CD4-positive, alpha-beta memory T cell (primary cell): ENCODE data around the gene C3orf62. TPM values are rescaled to one million over a fixed set of nuclear protein-coding genes. Genes with fewer than 3 reads are reported as not detected.

Source experiments
- CTCF ChIA-PET: fragments of 350-600 bp; sonication (Branson Sonifier 250); formaldehyde crosslinking; loops from one replicate; lab custom pipeline; 2021; ENCODE audit warnings: inconsistent platforms; ENCODE audit not compliant: partially characterized antibody; lab: Charles Lee
- POLR2A ChIA-PET: fragments of 350-600 bp; sonication (Branson Sonifier 250); formaldehyde crosslinking; loops from one replicate; lab custom pipeline; 2021; ENCODE audit not compliant: partially characterized antibody; lab: Charles Lee
- DNase-seq, 5 donors: peaks; one replicate each; pipeline versions ENCODE4 v3.0.0 to v3.0.0-alpha.2; 2020 to 2022; ENCODE audit warnings: mixed read lengths in 1 of 5
- H3K27ac ChIP-seq: one replicate; pipeline ENCODE4 v1.7.0; 2013; ENCODE audit warnings: low read depth, low read length
- H3K27me3 ChIP-seq: 2 replicates; pipeline ENCODE4 v1.7.0; 2013; ENCODE audit warnings: mild to moderate bottlenecking, low read length, moderate library complexity; ENCODE audit not compliant: insufficient read depth
- H3K36me3 ChIP-seq: 2 replicates; pipeline ENCODE4 v1.7.0; 2013; ENCODE audit warnings: mild to moderate bottlenecking, low read length, moderate library complexity; ENCODE audit not compliant: insufficient read depth
- H3K4me1 ChIP-seq: 2 replicates; pipeline ENCODE4 v1.7.0; 2013; ENCODE audit warnings: mild to moderate bottlenecking, low read length, moderate library complexity; ENCODE audit not compliant: insufficient read depth
- H3K4me3 ChIP-seq, 2 donors: one replicate each; pipeline ENCODE4 v1.7.0; 2013; ENCODE audit warnings: low read length in 2 of 2, mild to moderate bottlenecking in 1 of 2
- H3K9me3 ChIP-seq, 2 donors: one replicate each; pipeline ENCODE4 v1.7.0; 2013; ENCODE audit warnings: low read length in 2 of 2, control low read depth in 1 of 2; ENCODE audit not compliant: control insufficient read depth in 1 of 2
- H3K27ac Mint-ChIP-seq, 7 donors: one replicate each; pipeline ENCODE4 v1.8.0; 2020 to 2021; ENCODE audit warnings: mixed read lengths in 7 of 7, mild to moderate bottlenecking in 6 of 7, inconsistent platforms in 3 of 7, moderate library complexity in 3 of 7
- H3K27me3 Mint-ChIP-seq, 2 donors: one replicate each; pipeline ENCODE4 v1.8.0; 2020 to 2021; ENCODE audit warnings: mixed read lengths in 2 of 2
- H3K36me3 Mint-ChIP-seq, 2 donors: one replicate each; pipeline ENCODE4 v1.8.0; 2020 to 2021; ENCODE audit warnings: mixed read lengths in 2 of 2, inconsistent platforms in 1 of 2, mild to moderate bottlenecking in 1 of 2
- H3K4me1 Mint-ChIP-seq, 4 donors: one replicate each; pipeline ENCODE4 v1.8.0; 2020 to 2021; ENCODE audit warnings: mixed read lengths in 4 of 4, mild to moderate bottlenecking in 1 of 4
- H3K4me3 Mint-ChIP-seq, 8 donors: one replicate each; pipeline ENCODE4 v1.8.0; 2020 to 2021; ENCODE audit warnings: mixed read lengths in 8 of 8, mild to moderate bottlenecking in 7 of 8, moderate library complexity in 6 of 8, inconsistent platforms in 3 of 8
- H3K9me3 Mint-ChIP-seq, 8 donors: one replicate each; pipeline ENCODE4 v1.8.0; 2020 to 2021; ENCODE audit warnings: mixed read lengths in 8 of 8, mild to moderate bottlenecking in 5 of 8, inconsistent platforms in 3 of 8, moderate library complexity in 1 of 8
- intact Hi-C: fragments of 100-400 bp; cut with micrococcal nuclease; formaldehyde crosslinking; loops from one replicate; pipeline ENCODE4 v1.15.1; 2023
- polyA plus RNA-seq, 2 donors: library from polyadenylated mRNA; unstranded; fragments of 300-500 nt; fragmentation: Illumina TruSeq; gene quantifications; one replicate each; pipeline ENCODE4 v1.2.3, GENCODE V29; 2021
- total RNA-seq, 2 experiments: library from RNA; stranded (reverse); gene quantifications; one replicate each; pipeline ENCODE4 v1.2.3, GENCODE V29; 2021

C3orf62 gene
- total and polyA plus RNA-seq, 4 experiments from 2014 or later: 0.76 to 9.9 (median 6.0) TPM

DNA sequence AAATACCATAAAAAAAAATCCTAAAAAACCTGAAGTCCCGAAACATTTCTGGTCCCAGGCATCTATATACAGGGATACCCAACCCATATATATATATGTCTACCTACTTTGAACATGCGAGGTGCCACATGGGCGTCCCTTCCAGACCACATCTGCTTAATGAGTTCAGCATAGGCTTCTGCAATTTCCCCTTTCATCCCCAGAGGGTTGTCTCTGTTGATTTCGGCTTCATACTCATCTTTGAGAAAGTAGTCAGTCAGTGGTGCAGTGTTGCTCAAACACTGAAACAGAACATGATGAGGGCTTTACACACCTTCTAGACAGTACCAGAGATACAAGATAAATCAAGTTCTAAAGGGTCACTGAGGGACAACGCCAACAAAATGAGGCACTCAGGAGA, 28.6 kb upstream of the C3orf62 start:
- intact Hi-C loops: no loop called here
- Mint-ChIP-seq H3K27me3 (no peaks in the 10 kb centered on the region), H3K9me3 (no peaks in the 10 kb centered on the region), H3K36me3 (peaks cover 17 to 69% of the 10 kb centered on the region in 2 donors), H3K27ac (no peak overlapping the region), H3K4me3 (no peak overlapping the region), H3K4me1 (peaks cover 0 to 7% (median 0%) of the 10 kb centered on the region in 4 donors)
- Histone ChIP-seq H3K36me3 (peaks cover 48% of the 10 kb centered on the region), H3K27me3 (no peaks in the 10 kb centered on the region), H3K4me3 (no peak overlapping the region), H3K27ac (no peak overlapping the region), H3K9me3 (no peaks in the 10 kb centered on the region), H3K4me1 (peaks cover 4% of the 10 kb centered on the region)
- DNase-seq: no peak
- CTCF ChIA-PET: interaction anchor here (1.3 kb wide), 1 partner anchor 144 kb away, joined by 4 read pairs; no protein-coding TSS in a partner anchor
- POLR2A ChIA-PET: no interaction called here

DNA sequence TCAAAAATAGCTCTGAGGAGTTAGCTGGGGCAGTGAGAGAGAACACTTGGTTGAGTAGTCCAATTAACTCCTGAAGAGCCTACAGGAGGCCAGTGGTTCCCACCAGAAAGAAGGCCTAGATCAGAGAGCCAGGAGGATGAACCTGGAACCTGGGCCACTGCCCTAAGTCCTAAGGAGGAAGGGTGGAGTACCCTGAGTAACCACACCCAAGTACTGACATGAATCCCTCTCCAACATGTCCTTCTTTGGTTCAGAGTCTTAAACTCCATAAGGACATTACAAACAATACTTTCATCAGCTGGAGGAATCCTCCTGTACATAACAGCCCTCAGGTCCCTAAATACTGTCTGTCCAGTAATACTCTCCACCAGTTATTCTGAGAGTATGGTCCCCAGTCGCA, 25.6 kb upstream of the C3orf62 start:
- Mint-ChIP-seq H3K27me3 (no peaks in the 10 kb centered on the region), H3K9me3 (no peaks in the 10 kb centered on the region), H3K4me1 (peaks cover 0 to 7% (median 0%) of the 10 kb centered on the region in 4 donors), H3K36me3 (peaks cover 25 to 72% of the 10 kb centered on the region in 2 donors), H3K27ac (peak overlapping the region in 5 of 7 donors; percentile 13 to 85 (median 43)), H3K4me3 (no peak overlapping the region)
- no peaks in the 10 kb centered on the region for H3K9me3 ChIP-seq
- no peak for DNase-seq
- H3K27ac ChIP-seq: no peak overlapping the region
- intact Hi-C loops: no loop called here
- H3K4me3 ChIP-seq: no peak overlapping the region
- POLR2A ChIA-PET: no interaction called here
- H3K27me3 ChIP-seq: no peaks in the 10 kb centered on the region
- CTCF ChIA-PET: interaction anchor here (0.7 to 1.8 kb wide), 4 partner anchors 9 to 178 kb away, joined by 3 to 5 read pairs (median 4); partner anchors contain the start of gene USP4
- H3K4me1 ChIP-seq: peaks cover 4% of the 10 kb centered on the region
- H3K36me3 ChIP-seq: peaks cover 59% of the 10 kb centered on the region

DNA sequence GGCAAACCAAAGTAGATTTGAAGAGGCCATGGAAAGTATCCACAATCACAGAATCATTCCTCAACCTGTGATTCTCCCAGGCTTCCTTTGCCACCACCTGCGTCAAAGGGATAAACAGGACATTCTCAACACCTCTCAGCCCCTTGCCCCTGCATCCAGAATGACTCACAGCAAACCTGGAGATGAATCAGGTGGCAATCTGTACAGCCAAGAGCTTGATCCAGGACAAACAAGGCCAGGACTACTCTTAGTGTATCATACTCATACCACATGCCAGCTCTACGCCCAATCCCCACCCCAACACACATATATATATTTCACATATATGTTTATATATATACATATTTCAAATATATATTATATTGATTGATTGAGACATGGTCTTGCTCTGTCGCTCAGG, 23.6 kb upstream of the C3orf62 start:
- Histone ChIP-seq H3K27ac (no peak overlapping the region), H3K27me3 (no peaks in the 10 kb centered on the region), H3K9me3 (no peaks in the 10 kb centered on the region), H3K36me3 (peaks cover 62% of the 10 kb centered on the region), H3K4me3 (no peak overlapping the region), H3K4me1 (peaks cover 4% of the 10 kb centered on the region)
- intact Hi-C loops: no loop called here
- H3K4me3 Mint-ChIP-seq: no peak overlapping the region
- H3K27ac Mint-ChIP-seq: peak overlapping the region in 2 of 7 donors; percentile 73 to 84
- H3K36me3 Mint-ChIP-seq: peaks cover 26 to 76% of the 10 kb centered on the region in 2 donors
- H3K27me3 Mint-ChIP-seq: no peaks in the 10 kb centered on the region
- ChIA-PET POLR2A (no interaction called here), CTCF (interaction anchor here (1.1 kb wide), 1 partner anchor 24 kb away, joined by 4 read pairs; no protein-coding TSS in a partner anchor)
- DNase-seq: no peak
- H3K4me1 Mint-ChIP-seq: peaks cover 0 to 7% (median under 1%) of the 10 kb centered on the region in 4 donors
- no peaks in the 10 kb centered on the region for H3K9me3 Mint-ChIP-seq

DNA sequence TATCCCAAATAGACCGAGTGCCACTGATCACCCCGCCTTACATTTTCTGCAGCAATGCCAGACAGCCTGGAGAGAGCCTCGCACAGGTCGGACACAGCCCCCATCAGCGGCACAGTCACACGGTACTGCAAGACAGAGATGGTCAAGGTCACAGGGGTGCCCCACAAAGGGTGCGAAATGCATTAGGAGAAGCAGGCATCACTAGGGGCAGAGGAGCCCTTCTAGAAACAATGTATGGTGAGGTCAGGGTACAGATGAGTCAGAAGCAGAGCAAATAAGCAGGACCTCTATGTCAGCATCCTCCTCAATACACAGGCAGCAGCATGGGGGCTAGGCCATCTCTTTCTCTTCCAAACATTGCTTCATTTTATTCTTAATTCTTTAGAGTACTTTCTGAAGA, 21.5 kb upstream of the C3orf62 start:
- intact Hi-C loops: no loop called here
- Histone ChIP-seq H3K27me3 (no peaks in the 10 kb centered on the region), H3K4me3 (no peak overlapping the region), H3K9me3 (no peaks in the 10 kb centered on the region), H3K27ac (no peak overlapping the region), H3K4me1 (peaks cover 4% of the 10 kb centered on the region), H3K36me3 (peaks cover 65% of the 10 kb centered on the region)
- ChIA-PET CTCF (interaction anchor here (1.3 to 2.2 kb wide), 2 partner anchors 41 to 151 kb away, joined by 5 to 6 read pairs; partner anchors contain the start of gene USP4), POLR2A (no interaction called here)
- H3K27ac Mint-ChIP-seq: peak overlapping the region in 2 of 7 donors; percentile 22 to 64
- H3K4me1 Mint-ChIP-seq: peaks cover 0 to 7% (median 4%) of the 10 kb centered on the region in 4 donors
- H3K9me3 Mint-ChIP-seq: no peaks in the 10 kb centered on the region
- peaks cover 39 to 74% of the 10 kb centered on the region in 2 donors for H3K36me3 Mint-ChIP-seq
- no peak overlapping the region for H3K4me3 Mint-ChIP-seq
- no peak for DNase-seq
- H3K27me3 Mint-ChIP-seq: no peaks in the 10 kb centered on the region

DNA sequence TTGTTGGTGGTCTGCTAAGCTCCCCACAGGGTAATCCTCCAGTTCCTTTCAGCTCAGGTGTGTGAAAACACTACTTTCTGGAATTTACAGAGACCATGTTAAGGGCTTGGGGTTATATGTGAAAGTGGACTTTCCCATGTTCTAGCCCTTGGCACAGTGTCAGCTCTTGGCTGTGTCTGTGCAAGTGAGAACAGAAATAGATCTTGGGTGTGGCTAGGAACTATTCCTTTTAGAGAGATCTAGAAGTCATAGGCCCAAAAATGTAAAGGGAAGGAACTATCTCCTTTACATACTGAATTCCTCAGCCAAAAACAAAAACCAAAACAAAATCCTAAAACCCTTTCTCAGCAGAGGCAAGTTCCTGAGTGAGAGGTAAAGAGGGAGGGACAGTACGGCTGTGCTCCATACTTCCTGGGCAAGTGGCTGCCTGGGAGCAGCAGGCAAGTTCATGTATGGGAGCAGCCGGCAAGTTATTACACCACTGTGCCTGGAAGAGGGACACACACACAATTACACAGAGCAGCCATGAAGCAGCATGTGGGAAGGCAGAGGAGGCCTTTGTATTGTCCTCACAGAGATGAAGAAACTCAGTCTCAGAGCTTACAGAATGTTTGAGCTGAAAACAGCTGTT, 19.9 kb upstream of the C3orf62 start:
- POLR2A ChIA-PET: interaction anchor here (0.9 to 1.4 kb wide), 3 partner anchors 43 to 155 kb away, joined by 3 to 4 read pairs (median 3); partner anchors contain the start of gene USP4
- H3K36me3 Mint-ChIP-seq: peaks cover 46 to 73% of the 10 kb centered on the region in 2 donors
- DNase-seq: no peak
- Histone ChIP-seq H3K4me1 (no peaks in the 10 kb centered on the region), H3K27ac (no peak overlapping the region), H3K9me3 (no peaks in the 10 kb centered on the region), H3K27me3 (no peaks in the 10 kb centered on the region), H3K4me3 (no peak overlapping the region), H3K36me3 (peaks cover 69% of the 10 kb centered on the region)
- no peak overlapping the region for H3K4me3 Mint-ChIP-seq
- peak overlapping the region in 2 of 7 donors; percentile 48 to 69 for H3K27ac Mint-ChIP-seq
- no peaks in the 10 kb centered on the region for H3K27me3 Mint-ChIP-seq
- CTCF ChIA-PET: interaction anchor here (0.6 to 2.2 kb wide), 5 partner anchors 10 to 857 kb away, joined by 3 to 6 read pairs (median 4); partner anchors contain the start of gene USP4
- peaks cover 0 to 6% (median 1%) of the 10 kb centered on the region in 4 donors for H3K4me1 Mint-ChIP-seq
- H3K9me3 Mint-ChIP-seq: no peaks in the 10 kb centered on the region
- intact Hi-C loops: no loop called here

DNA sequence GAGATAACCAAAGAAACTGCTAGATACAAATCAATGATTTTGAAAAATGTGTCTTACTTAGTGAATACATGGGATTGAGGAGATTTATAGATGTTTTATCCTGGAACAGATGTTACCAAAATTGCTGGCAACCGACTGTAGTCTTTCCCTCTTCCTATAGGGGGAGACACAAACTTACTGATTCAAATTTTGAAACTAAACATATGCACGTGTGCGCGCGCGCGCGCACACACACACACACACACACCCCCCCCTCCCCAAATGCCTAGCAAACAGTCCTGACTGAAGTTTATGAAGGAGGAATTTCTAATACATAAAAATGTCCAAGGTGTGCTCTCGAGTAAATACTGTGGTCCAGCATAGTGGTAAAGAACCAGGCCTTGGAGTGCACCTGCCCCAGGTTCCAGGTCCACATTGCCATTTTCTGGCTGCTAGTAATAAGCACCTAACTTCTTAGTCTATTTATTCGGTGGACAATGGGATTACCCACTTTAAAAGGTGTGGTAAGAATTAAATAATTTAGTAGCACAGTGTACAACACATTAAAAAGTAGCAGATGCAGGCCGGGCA, 18.5 kb upstream of the C3orf62 start:
- Mint-ChIP-seq H3K9me3 (no peaks in the 10 kb centered on the region), H3K4me3 (peak overlapping the region in 2 of 8 donors; percentile 4 to 71), H3K4me1 (peaks cover 0 to 6% (median 1%) of the 10 kb centered on the region in 4 donors), H3K27me3 (no peaks in the 10 kb centered on the region), H3K27ac (peak overlapping the region in 4 of 7 donors; percentile 3 to 74 (median 32)), H3K36me3 (peaks cover 46 to 63% of the 10 kb centered on the region in 2 donors)
- Histone ChIP-seq H3K36me3 (peaks cover 73% of the 10 kb centered on the region), H3K9me3 (no peaks in the 10 kb centered on the region), H3K27me3 (no peaks in the 10 kb centered on the region), H3K4me1 (no peaks in the 10 kb centered on the region), H3K27ac (no peak overlapping the region), H3K4me3 (no peak overlapping the region)
- peak in 4 of 5 donors; percentile 28 to 45 (median 37) for DNase-seq
- intact Hi-C loops: loop anchor here (1.0 kb wide), 1 partner anchor 45 kb away; the partner anchor contains the start of gene USP4
- ChIA-PET POLR2A (no interaction called here), CTCF (interaction anchor here (1.0 to 1.6 kb wide), 3 partner anchors 152 to 154 kb away, joined by 4 read pairs; no protein-coding TSS in a partner anchor)

DNA sequence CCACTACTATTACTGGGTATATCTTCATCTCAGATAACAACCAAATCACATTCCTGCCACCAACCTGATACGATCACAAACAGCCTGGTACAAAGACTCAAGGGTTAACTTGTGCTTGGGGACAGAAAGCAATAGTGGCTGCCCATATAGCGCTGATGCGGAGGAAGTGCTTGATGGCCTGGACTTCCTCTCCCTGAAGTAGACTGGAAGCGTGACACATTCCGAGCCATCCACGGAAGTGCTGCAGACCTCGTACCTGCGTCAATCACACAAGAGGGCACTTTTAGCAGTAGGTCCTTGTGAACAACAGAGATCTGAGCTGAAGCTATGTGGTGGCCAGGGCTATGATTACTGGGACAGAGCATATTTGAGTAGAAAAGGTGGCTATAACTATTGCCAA, 17.3 kb upstream of the C3orf62 start:
- Histone ChIP-seq H3K9me3 (no peaks in the 10 kb centered on the region), H3K4me1 (no peaks in the 10 kb centered on the region), H3K27me3 (no peaks in the 10 kb centered on the region), H3K36me3 (peaks cover 75% of the 10 kb centered on the region), H3K4me3 (no peak overlapping the region), H3K27ac (no peak overlapping the region)
- H3K27me3 Mint-ChIP-seq: no peaks in the 10 kb centered on the region
- H3K27ac Mint-ChIP-seq: no peak overlapping the region
- H3K4me1 Mint-ChIP-seq: peaks cover 0 to 6% (median 1%) of the 10 kb centered on the region in 4 donors
- H3K36me3 Mint-ChIP-seq: peaks cover 38 to 60% of the 10 kb centered on the region in 2 donors
- ChIA-PET POLR2A (no interaction called here), CTCF (interaction anchor here (0.5 to 1.2 kb wide), 9 partner anchors 8 to 536 kb away, joined by 3 to 7 read pairs (median 3); partner anchors contain the start of gene USP4)
- no peak for DNase-seq
- H3K9me3 Mint-ChIP-seq: no peaks in the 10 kb centered on the region
- H3K4me3 Mint-ChIP-seq: no peak overlapping the region
- intact Hi-C loops: no loop called here
